Activated CD4-positive, alpha-beta T cell treated with anti-CD3 and anti-CD28 coated beads, Interleukin-2, amount 50 U/mL, for 4 hours (primary cell): ENCODE results near the gene CD320.
"Not testable (repeated sequence)": the region's sequence is repeated elsewhere in the genome, so short reads cannot be mapped to it uniquely, and the experiment has no call there.

ENCODE experiments used
- DNase-seq, 2 experiments: peaks; one replicate each; pipeline ENCODE4 v3.0.0-alpha.2; 2020

Gene CD320

DNA sequence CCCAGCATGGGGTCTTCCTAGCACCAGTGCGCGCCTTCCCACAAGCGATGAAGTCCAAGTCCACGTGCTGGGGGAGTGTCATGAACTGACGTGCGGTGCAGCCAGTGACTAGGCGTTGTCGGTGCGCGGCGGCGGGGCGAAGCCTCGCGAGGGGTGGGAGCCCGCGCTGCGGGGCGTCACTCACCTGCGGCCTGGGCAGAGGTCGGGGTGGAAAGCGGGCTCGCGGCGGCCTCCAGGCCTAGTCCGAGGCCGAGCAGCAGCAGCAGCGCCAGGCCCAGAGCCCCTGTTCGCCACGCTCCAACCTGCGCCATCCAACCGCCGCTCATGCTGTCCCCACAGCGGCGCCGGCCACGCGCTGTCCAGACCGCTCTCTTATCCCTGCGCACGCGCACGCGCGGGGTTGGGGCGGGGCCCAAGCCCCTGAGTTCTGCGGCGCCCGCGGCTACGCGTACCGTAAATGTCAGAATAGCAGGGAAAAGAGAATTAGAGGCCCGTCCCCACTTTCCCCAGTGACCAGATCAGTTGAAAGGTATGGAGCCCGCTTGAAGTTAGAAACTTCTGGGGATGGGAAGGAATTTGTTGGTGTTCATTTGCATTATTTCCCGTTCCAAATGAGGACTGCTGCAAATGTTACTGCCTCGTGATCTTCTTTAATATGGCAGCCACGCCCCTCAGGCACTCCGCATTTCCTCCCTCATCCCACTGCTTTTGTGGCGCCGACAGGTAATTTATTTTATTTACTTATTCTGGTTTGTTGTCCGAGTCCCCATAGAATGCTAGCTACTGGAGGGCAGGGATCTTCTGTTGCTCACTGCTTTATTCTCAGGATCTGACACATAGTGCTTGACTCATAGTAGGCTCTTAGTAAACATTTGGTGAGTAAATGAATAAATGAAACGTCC is at the start of gene CD320:
CD320 (minus strand) TSS at position 394 of the 902 bp plus-strand sequence; CDS start at position 326, 68 bp downstream.
- peak; percentile 77 to 81 for DNase-seq

DNA sequence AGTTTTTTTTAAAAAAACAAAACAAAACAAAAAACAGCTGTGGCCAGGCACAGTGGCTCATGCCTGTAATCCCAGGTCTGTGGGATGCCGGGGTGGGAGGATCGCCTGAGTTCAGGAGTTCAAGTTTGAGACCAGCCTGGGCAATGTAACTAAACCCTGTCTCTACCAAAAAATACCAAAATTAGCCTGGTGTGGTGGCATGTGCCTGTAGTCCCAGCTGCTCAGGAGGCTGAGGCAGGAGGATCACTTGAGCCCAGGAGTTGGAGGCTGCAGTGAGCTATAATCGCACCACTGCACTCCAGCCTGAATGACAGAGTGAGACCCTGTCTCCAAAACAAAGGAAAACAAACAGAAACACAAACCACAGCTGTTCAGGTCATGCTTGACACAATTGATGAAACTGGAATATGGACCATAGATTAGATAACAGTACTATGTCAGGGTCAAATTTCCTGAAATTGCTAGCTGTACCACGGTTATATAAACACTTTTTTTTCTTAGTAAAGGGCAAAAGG is 48.9 kb upstream of the CD320 start:
- no peak for DNase-seq

DNA sequence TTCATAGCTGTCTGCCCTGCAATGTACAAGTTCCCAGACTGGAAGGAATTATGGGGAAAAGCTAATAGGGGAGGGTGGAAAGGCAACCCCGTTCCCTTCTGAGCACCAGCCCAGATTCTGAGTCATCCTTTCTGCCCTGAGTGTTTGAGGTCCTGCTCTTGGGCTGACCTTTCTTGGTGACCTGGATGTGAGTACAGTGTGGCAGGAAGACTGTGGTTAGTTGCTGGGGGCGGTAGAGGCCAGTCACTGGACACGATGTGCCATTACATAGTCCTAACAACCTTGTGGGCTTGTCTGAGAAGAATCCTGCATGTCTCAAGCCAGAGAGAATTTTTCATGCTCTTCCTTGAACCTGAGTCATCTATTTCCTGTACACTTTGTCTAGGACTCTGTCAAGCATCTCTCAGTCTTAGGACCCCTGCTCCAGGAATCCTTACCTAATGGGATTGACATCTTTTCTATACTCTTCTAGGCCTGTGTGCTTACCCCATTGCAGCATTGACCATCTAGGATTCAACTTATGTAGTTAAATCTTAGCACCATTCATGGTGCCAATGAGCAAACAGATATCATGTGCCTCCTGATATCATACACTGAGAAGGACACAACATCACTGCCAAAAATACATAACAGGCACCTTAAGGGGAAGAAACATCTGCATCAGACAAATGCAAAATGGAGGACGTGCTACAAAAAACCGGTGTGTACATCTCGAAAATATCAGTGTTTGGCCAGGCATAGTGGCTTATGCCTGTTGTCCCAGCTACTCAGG is 47.7 kb upstream of the CD320 start:
- no peak for DNase-seq

DNA sequence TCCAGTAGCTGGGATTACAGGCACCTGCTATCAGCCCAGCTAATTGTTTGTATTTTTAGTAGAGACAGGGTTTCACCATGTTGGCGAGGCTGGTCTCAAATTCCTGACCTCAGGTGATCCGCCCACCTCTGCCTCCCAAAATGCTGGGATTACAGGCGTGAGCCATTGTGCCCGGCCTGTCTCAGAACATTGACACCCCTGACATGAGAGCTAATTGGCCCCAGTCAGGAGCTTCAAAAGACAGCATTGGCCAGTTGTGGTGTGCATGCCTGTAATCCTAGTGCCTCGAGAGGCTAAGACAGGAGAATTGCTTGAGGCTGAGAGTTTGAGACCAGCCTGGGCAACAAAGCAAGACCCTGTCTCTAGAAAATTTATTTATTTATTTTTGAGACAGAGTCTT is 44.7 kb upstream of the CD320 start:
- not testable (repeated sequence) for DNase-seq

DNA sequence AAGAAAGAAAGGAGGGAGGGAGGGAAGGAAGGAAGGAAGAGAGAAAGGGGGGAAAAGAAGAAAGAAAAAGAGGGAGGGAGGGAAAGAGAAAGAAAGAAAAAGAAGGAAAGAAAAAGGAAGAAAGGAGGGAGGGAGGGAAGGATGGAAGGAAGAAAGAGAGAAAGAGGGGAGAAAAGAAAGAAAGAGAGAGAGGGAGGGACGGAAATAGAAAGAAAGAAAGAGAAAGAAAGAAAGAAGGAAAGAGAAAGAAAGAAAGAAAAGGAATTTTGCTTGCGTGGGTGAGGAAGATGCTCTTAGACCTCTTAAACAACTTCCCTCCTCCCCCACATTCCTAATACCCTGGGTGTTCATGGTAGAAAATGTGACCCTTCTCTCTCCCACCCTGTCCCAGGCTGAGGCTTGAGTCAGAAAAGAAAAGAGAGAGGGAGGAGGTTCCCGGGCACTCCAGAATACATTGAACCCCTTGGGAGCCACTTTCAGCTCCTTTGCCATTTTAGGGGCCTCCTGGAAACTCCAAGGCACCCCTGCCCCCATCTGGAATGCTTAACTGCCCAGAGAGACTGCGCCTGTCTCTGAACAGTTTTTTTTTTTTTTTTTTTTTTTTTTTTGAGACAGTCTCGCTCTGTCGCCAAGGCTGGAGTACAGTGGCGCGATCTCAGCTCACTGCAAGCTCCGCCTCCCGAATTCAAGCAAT is 44.1 kb upstream of the CD320 start:
- no peak for DNase-seq

DNA sequence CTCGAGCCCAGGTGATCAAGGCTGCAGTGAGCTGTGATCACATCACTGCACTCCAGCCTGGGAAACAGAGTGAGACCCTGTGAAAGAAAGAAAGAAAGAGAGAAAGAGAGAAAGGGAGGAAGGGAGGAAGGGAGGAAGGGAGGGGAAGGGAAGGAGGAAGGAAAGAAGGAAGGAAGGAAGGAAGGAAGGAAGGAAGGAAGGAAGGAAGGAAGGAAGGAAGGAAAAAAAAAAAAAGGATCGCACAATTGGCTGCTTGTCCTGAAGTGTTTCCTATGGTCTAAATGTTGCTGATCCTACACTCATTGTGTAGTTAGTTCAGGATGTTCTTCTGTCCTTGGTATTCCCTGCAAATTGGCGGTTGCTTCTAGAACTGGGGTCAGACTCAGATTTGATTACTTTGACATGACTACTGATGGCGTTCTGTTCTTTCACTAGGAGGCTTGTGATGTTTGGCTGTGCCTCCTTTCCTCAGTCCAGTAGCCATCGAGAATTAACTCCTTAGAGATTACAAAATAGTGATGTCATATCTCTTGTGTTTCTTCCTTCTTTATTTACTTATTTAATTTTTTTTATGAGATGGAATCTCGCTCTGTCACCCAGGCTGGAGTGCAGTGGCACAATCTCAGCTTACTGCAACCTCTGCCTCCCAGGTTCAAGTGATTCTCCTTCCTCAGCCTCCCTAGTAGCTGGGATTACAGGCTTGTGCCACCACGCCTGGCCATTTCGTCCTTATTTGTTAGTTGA is 41.6 kb upstream of the CD320 start:
- not testable (repeated sequence) for DNase-seq

DNA sequence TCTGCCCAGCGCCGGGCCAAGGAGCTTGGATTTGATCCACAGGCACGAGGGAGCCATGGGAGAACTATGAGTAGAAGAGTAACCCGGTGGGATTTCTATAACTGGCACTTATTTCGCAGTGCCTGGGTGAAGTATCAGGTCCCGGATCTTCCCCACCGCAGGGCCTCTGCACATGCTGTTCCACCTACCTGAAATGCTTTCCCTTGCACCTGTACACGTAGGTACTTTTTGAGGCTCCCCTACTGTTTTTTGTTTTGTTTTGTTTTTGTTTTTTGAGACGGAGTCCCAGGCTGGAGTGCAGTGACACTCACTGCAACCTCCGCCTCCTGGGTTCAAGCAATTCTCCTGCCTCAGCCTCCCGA is 35.3 kb upstream of the CD320 start:
- DNase-seq, result no peak

DNA sequence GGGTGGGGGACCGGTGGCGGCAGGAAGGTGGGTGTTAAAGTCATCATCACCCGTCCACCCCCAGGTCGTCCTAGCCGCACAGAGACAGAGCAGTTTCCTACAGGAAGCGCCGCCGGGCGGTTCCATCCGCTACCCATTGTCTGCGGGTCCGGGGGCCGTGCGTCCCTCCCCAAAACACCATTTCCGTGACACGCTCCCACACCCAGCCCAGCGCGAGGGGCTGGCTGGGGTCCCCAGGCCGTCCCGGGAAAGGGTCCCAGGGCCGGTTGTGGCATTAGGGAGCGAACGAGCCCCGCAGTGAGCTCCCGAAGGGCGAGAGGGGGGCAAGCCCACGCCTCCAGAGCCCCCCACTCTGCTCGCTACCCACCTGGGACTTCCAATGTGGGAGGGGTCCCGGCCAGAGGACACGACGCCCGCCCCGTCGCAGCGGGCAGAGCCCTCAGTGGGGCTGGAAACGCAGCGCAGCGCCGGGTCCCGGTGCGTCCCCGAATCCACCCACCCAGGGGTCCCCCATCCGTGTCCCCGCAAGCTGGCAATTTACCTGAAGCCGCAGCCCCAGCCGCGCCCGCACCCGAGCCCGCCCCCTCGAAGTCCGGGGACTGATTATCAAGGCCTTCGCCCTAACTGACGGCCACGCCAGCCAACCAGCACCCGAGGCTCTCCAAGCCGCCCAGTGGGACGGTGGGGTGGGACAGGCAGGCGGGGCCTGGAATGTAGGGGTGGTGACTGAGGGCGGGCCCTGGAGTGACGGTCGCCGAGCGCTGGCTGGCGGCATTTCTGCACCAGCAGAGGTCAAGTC is 34.7 kb upstream of the CD320 start, which contains the start of gene KANK3:
KANK3 (minus strand) TSS at position 579 of the 799 bp plus-strand sequence. CDS start 5,434 bp downstream, outside the sequence.
- peak; percentile 89 to 90 for DNase-seq

DNA sequence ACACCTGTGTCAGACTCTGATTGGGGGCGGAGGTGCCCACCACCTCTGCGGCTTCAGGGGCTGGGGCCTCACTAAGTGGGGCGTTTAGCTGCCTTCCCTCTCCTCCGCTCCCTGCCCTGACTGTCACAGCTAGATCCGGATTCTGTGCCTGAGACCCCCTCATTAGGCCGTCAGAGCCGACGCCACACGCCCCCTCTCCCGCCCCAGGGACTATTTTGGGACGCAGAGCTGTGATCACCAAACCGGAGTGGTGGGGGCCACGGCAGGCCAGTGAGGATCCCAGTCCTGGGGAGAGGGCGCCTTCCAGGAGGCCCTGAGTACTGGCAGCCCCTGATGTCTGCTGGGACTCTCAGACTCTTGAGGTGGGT is 34.1 kb upstream of the CD320 start:
- no peak for DNase-seq

DNA sequence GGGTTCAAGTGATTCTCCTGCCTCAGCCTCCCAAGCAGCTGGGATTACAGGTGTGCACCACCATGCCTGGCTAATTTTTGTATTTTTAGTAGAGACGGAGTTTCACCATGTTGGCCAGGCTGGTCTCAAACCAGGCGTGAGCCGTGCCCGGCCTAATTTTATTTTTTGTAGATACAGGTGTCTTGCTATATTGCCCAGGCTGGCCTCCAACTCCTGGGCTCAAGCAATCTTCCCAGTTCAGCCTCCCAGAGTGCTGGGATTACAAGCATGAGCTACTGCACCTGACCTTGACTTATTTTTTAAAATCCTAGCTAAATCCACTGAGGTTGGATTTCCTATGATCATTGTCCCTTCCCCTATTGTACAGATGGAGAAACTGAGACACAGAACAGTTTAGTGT is 33.3 kb upstream of the CD320 start:
- not testable (repeated sequence) for DNase-seq

DNA sequence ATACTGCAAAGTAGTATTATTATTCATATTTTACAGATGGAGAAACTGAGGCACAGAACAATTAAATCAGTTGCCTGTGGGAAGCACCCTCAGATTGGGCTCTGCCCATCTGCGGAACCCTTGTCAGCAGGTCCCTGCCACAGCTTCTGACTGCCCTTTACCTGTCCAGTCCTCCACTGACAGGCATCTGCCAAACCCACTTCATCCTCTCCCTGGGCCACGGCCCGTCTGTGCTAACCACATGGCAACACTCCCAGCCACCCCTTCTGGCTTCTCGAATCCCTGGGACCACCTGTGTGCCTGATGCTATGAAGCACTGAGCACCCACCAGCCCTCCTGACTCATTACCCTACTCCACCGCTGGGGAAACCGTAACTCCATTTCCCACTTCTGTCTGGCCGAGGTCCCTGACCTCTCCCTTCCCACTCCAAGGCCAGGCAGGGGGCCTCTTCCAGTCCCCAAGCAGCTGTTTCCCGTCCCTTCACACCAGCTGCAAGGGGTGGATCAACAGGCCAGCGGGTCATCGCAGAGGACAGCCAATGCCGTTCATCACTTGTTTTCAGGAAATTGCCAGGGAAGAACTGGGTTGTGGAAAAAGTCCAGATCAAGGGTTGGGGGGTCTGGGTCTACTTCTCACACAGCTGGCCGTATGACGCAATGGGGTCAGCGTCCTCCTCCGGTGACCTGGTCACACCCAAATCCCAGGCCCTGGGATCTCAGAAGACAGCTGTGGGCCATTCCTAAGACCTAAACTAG is 32.4 kb upstream of the CD320 start:
- no peak for DNase-seq

DNA sequence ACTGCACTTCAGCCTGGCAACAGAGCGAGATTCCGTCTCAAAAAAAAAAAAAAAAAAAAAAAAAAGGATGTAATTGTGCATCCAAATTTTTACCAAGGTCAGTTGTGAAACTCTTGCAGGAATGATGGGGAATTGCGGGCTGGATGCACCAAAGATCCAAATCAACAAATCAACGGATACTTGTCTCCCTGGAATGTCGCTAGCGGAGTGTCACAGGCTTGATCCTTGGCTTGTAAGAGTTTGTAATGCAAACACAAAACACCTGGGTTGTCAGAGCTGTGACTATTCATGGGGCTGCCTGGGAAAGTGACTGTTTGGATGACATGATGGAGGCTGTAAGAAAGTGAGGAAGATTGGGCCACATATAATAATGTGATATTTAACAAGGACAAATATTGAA is 30.7 kb upstream of the CD320 start:
- no peak for DNase-seq

DNA sequence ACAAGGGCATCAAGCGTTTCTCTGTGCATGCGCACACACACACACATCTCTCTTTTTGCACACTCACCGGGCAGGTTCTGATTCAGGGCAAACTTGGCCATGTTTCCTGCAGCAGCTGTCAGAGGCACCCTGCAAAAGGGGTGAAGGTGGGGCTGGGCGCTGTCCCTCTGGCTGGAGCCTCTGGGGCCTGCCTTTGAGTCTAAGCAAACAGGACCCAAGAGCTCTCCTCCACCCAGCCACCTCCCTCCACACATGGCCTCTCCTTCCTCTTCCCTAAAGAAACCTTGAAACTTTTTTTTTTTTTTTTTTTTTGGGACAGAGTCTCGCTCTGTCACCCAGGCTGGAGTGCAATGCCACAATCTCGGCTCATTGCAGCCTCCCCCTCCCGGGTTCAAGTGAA is 29.6 kb upstream of the CD320 start:
- DNase-seq, result no peak

DNA sequence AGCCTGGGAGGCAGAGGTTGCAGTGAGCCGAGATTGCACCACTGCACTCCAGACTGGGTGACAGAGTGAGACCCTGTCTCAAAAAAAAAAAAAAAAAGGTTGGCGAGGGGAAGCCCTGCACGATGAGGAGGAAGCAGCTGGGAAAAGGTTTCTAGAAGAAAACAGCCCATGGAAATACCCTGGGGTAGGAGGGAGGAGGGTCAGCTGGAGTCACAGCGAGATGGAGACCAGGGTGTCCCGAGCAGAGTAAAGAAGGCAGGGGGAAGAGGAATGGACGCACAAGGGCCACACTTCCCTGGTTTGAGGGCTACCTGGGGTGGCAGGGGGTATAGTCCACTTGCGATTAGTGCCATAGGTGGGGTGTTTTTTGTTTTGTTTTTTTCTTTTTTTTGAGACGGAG is 28.5 kb upstream of the CD320 start:
- DNase-seq, result no peak

DNA sequence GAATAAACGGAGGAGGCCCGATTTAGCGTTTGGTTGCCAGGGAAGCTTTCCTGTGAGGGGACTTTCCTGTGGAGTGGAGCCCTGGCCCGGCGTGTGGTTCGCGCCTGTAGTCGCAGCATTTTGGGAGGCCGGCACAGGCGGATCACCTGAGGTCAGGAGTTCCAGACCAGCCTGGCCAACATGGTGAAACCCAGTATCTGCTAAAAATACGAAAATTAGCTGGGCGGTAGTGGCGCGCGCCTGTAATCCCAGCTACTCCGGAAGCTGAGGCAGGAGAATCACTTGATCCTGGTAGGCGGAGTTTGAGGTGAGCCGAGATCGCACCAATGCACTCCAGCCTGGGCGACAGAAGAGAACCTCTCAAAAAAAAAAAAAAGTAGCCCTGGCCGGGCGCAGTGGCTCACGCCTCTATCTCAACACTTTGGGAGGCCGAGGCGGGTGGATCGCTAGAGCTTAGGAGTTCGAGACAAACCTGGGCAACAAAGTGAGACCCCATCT is 28.0 kb upstream of the CD320 start:
- no peak for DNase-seq

DNA sequence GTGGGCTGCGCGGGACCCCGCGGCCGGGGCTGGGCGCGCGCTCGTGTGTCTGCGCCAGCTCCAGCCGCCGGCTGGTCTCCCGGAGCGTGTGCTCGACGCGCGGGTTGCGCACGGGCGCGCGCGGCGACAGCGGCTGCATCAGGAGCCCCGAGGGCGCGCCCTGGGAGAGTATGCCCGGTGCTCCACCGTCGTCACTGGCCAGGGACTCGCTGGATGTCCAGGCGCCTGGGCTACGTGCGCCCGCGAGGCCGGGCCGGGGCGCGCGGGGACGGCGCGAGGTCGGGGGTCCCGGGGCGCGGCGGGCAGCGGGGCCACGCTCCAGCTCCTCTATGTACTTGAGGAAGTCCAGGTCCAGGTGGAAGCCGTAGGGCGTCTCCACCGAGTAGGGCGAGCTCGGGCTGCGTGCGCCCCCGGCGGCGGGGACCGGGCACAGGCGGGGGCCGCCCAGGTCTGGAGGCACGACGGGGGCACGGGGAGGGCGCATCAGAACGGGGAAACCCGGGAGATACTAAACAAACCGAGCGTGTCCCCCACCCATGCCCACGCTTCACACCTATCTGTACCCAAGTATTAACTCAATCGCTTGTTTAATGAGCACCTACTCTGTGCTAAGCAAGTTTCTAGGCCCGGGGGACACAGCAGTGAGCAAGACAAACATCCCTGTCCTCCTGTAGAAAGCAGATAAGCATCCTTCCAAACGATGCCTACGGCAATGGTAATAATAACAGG is 27.3 kb upstream of the CD320 start:
- no peak for DNase-seq

DNA sequence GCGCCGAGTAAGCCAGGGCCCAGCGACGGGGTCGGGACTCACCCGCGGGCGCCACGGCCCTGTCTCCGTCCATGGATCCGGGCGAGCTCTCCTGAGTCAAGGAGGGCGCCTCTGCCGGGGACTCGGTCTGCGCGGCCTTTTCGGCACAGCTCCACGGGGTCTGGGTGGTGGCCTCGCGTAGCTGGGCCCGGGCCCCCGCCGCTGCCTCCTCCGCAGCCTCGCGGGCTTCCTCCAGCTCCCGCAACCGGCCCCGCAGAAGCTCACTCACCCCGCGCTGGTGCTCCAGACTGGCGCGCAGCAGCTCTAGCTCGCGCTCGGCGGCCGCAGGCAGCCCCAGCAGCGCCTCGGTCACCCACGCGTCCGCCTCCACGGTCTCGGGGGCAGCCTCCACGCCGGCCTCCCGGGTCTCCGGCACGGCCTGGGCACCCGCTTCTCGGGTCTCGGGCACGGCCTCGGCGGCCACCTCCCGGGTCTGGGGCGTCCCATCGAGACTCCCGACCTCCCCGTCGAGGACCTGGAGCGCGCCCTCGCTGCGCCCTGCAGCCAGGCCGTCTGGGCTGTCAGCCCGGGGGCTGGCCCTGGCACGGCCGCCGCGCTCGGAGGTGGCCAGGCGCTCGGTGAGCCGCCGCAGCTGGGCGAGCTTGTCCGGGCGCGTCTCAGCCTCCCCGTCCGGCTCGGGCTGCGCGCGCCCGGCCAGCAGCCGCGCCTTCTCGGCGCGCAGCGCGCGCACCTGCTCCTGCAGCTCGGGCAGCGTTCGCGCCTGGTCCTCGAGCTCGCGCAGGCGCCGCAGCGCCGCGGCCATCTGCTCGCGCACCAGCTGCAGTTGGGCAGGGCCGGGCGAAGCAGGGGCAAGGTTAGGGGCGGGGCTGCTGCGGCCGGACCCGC is 26.5 kb upstream of the CD320 start:
- no peak for DNase-seq

DNA sequence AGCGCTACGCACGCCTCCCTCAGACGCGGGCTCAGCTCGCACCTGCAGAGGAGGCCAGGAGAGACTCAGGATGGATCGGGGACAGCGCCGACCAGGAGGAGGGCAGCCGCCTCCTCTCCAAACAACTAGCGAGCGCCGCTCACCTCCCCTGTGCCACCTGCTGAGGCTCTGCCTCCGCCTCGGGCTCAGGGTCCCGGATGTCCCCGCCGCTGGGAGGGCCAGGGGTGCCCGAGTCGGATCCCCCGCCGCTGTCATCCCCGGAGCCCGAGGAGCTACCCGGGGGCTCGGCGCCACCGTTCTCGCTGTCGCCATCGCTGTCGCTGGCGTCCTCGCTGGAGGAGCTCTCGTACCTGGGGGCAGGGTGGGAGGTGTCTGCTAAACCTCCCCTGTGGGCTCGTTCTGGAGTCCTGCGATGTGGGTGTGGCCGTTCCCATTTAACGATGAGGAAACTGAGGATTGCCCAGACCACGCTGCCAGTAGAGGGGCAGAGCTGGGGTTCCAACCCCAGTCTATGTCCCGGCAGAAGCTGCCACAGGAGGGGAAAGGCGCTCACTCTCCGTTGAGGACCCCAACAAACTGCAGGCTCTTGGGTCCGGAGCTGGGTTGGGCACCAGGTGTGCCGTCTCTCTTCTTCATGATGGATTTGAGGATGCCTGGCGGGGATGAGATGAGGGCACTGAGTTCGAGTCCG is 25.8 kb upstream of the CD320 start:
- DNase-seq, result no peak
